HEK293T (cell line): ENCODE results near the gene RNF113A.

Source experiments
- BHLHE40 ChIP-seq: fragments of 450-650 bp; IDR thresholded peaks from 2 replicates; pipeline ENCODE4 v1.6.1; 2016; ENCODE audit warnings: mild to moderate bottlenecking, moderate library complexity, borderline replicate concordance
- FOXM1 ChIP-seq: fragments of 450-650 bp; IDR thresholded peaks from 2 replicates; pipeline ENCODE4 v1.6.1; 2017; ENCODE audit warnings: mild to moderate bottlenecking, borderline replicate concordance
- PKNOX1 ChIP-seq: fragments of 450-650 bp; IDR thresholded peaks from 2 replicates; pipeline ENCODE4 v1.6.1; 2016

- TF ChIP-seq PKNOX1 (no peak), FOXM1 (no peak), BHLHE40 (no peak)
Measured at GRCh38 chrX:119870626-119871131, 854 bp downstream of the RNF113A start.
